B cell (primary cell): ENCODE measurements around the gene OR1A2. TPM values are rescaled to one million over a fixed set of nuclear protein-coding genes. Genes with fewer than 3 reads are reported as not detected.

ENCODE experiments used
- polyA plus RNA-seq: library from polyadenylated mRNA; depleted of rRNA; stranded (reverse); fragments of >200 nt; gene quantifications from 2 replicates; pipeline ENCODE4 v1.2.3, GENCODE V29; 2012
- total RNA-seq, 2 donors: library from RNA; stranded (reverse); fragments of 120-200 nt in 1 of 2; gene quantifications; 1 replicate in 1 of 2; 2 replicates in 1 of 2; pipeline versions ENCODE4 v1.2.3 to v1.2.4, GENCODE V29; 2013 to 2022

The OR1A2 gene
- total and polyA plus RNA-seq, 2 donors (not counting 1 experiment from before 2014, with no cell fraction given) = not detected

Other genes starting within 250 kb of the OR1A2 start
- gene OR1D5, start 133.9 kb upstream of the OR1A2 start, total RNA-seq = not detected in 2 replicates
- not detected in 2 replicates for gene OR1D5, start 133.9 kb upstream of the OR1A2 start, polyA plus RNA-seq
- gene OR1D2, start 93.1 kb upstream of the OR1A2 start, total RNA-seq = not detected in 2 replicates
- not detected in 2 replicates for gene OR1D2, start 93.1 kb upstream of the OR1A2 start, polyA plus RNA-seq
- gene OR1G1, start 70.0 kb upstream of the OR1A2 start, total RNA-seq = not detected in 2 replicates
- not detected in 2 replicates for gene OR1G1, start 70.0 kb upstream of the OR1A2 start, polyA plus RNA-seq
- not detected in 2 replicates for gene OR1A1, start 10.1 kb downstream of the OR1A2 start, total RNA-seq
- not detected in 2 replicates for gene OR1A1, start 10.1 kb downstream of the OR1A2 start, polyA plus RNA-seq
- 0.42 and 0.44 TPM in 2 replicates for gene OR3A1, start 100.8 kb downstream of the OR1A2 start, total RNA-seq
- 0.73 TPM in 1 of 2 replicates, not detected in the other for gene OR3A1, start 100.8 kb downstream of the OR1A2 start, polyA plus RNA-seq
- gene OR3A2, start 188.8 kb downstream of the OR1A2 start, total RNA-seq = 1.3 and 1.9 TPM in 2 replicates
- 0.37 TPM in 1 of 2 replicates, not detected in the other for gene OR3A2, start 188.8 kb downstream of the OR1A2 start, polyA plus RNA-seq
- not detected in 2 replicates for gene OR1E1, start 200.9 kb downstream of the OR1A2 start, total RNA-seq
- gene OR1E1, start 200.9 kb downstream of the OR1A2 start, polyA plus RNA-seq = not detected in 2 replicates
- not detected in 2 replicates for gene OR3A3, start 213.9 kb downstream of the OR1A2 start, total RNA-seq
- not detected in 2 replicates for gene OR3A3, start 213.9 kb downstream of the OR1A2 start, polyA plus RNA-seq
- gene OR1E2, start 236.3 kb downstream of the OR1A2 start, total RNA-seq = not detected in 2 replicates
- not detected in 2 replicates for gene OR1E2, start 236.3 kb downstream of the OR1A2 start, polyA plus RNA-seq